Umbilical cord (tissue), 2 donors: ENCODE measurements around the gene ZNF536. TPM values are rescaled to one million over a fixed set of nuclear protein-coding genes. Genes with fewer than 3 reads are reported as not detected.
"Not testable (repeated sequence)": the region's sequence is repeated elsewhere in the genome, so short reads cannot be mapped to it uniquely, and the experiment has no call there.

Experiments used
- DNase-seq: peaks from one replicate; pipeline ENCODE4 v3.0.0-alpha.2; 2015; ENCODE audit warnings: low spot score
- total RNA-seq: library from RNA; depleted of rRNA; stranded (reverse); fragments of >200 nt; gene quantifications from one replicate; pipeline ENCODE4 v1.2.3, GENCODE V29; 2014; ENCODE audit warnings: low replicate concordance; ENCODE audit not compliant: insufficient read depth

ZNF536 gene
- total RNA-seq, 1 donor from 2014 or later, result 4.6 TPM

DNA sequence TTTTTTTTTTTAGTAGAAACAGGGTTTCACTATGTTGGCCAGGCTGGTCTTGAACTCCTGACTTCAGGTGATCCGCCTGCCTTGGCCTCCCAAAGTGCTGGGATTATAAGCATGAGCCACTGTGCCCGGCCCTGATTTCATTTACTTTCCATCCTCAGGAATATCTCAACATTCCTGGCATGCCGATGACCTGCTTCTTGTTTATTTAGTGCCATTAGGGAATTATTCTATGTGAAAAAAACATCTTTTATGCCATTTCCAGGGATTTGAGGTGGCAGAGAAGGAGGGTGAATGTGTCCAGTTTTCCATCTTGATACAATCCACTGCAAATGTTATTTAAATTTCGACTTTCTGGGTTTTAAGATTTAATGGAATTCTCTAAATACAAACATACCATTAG is 45.0 kb downstream of the ZNF536 start:
- not testable (repeated sequence) for DNase-seq

DNA sequence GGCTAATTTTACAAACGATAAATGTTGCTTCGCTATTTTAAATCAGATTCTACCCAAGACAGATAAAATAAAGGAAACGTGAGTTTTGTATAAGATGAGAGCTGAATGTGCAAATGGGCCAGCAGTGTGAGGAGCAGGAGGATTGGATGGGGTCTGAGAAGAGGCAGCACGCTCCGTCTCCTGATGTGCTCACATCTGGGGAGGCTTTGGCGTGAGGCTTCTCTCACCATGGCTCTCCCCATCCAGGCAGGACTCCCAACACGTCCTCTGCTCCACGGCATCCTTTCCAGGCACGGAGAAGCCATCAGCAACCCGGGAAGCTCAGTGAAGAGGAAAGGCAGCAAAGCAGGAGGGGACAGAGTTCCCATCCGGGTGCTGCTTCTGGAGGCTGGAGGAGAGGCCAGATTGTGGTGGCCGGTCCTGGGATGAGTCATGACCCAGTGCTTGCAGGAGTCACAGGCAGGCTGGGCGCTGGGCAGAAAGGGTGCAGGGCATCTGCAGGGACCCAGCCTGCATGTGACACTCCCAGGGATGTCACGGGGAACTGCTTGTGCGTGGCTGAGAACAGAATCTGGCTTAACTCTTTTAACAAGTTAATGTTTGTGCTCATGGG is 47.5 kb downstream of the ZNF536 start:
- no peak for DNase-seq

DNA sequence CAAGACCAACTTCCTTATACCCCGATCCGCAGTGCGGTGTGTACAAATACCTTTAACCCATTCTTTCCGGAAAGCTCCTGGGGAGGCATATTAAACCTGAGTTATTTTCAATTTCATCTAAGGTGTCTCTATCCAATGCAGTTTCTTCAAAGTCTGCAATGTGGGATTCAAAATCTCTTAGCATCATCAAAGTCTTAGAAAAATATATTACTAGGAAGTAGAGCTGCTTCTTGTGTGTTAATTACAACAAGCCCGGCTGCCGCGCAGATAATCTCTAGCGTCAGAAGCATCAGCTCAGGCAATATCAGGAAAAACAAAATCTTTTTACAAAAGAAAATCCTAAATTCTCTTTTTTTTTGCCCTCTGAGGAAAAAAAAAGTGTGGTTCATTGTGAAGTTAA is 48.1 kb downstream of the ZNF536 start:
- DNase-seq, result no peak

- no peak for DNase-seq
Observed at GRCh38 chr19:30420881-30421280, 48.7 kb downstream of the ZNF536 start.

DNA sequence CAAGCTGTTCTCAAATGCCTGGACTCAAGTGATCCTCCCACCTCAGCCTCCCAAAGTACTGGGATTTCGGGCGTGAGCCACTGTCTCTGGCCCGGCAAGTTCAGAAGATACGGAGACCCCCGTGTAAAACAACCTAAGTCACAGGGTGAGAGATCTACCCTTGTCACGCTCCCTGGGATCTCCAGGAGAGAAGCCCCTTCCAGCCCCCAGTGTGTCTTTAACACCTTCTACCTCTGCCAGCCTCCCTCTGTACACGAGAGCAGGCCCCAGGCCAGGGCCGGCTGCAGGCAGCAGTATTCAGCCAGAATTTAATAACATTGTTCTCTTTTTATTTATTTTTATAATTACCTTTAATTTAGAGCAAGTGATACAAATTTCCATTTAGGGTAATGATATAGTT is 49.4 kb downstream of the ZNF536 start:
- DNase-seq, result no peak

GRCh38 chr19:30423481-30423880 is 51.3 kb downstream of the ZNF536 start:
- DNase-seq, result no peak

DNA sequence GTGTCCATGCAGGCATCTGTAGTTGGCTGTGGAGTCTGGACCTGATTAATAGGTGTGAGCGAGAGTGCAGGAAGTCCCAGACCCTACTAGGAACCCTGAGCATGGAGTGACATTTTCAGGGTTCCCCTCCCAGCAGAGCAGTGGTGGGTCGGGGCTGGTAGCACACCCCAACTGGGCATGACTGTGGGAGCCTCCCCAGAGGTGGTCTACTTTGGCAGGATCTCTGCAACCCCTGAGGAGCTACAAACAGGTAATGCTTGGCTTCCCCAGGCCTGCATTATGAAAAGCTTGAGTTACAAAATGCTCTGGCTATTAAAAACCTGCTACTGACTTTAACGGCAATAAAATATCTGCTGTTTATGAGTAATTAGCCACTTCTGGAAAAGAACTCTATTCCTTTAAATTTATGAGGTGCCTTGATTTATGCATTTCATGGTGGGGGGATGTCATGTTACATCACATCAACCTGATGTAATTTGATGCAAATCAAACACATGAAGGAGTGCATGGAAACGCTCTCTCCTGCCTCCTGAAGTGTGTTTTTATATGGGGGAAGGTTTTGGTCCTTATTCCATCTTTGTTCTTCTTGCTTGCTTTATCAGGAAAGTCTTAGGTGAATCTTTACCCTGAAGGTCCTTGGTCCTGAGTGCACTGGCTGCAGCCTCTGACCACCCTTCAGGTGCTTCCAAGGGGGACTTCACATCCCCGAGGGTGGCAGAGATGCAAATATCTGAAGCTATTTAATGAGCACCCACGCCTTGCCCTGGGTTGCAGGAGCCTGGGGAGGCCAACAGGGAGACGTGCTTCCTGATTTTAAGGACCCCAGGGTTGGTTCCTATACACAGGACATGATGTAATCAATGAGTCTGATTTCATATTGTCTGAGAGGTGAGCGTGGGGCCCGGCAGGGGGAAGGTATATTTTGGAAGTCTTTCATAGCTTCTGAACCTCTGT is 54.0 kb downstream of the ZNF536 start:
- no peak for DNase-seq

GRCh38 chr19:30426864-30427263 is 54.7 kb downstream of the ZNF536 start:
- DNase-seq, result no peak

DNA sequence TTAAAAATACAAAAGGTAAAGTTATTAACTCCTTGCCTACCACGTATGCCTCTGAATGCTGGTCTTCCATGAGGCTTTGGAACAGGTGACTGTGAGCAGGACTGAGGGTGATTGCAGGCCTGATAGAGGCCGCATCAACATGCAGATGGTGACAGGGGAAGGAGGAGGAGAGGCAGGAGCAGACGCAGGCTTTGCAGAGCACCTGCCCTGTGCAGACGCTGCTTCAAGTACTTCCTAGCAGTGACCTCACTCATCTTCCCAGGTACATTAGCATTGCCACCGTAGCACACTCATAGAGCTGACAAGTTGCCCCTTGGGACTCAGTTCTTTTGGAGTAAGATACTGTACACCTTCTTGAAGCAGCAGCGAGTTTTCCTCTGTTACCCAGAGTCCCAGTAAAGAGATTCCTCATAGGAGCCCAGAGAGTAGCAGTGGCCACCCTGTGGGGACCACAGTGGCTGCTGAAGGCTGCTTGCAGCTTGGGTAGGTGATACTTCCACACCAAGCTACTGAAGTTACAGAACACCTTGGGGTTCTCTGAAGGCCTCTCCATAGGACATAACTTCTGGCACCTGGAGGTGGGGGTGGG is 56.0 kb downstream of the ZNF536 start:
- no peak for DNase-seq

- no peak for DNase-seq
Observed at GRCh38 chr19:30428844-30429243, 56.7 kb downstream of the ZNF536 start.

DNA sequence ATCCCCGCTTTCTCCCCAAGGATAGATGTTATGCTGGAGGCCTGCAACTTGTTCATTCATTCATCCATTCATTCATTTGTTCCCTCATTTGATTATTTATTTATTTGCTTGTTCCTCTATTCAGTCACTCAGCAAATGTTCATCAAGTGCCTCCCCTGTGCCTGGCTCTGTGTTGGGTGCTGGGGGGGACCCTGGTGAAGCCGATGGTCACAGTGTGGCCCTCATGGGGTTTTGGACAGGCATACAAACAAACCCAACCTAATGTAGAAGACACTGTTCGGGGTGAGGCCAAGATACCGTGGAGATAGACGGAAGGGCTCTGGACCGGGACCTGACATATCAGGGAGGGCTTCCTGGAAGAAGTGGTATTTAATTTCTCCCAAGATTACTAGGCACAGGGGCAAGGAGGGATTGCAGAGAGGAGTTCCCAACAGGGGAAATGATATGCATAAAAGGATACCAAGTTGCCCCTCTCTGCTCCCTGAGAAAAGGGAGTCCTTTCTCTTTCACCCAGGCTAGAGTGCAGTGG is 58.1 kb downstream of the ZNF536 start:
- DNase-seq, result no peak

- no peak for DNase-seq
Observed at GRCh38 chr19:30431591-30431990, 59.4 kb downstream of the ZNF536 start.

GRCh38 chr19:30434797-30435594 is 62.8 kb downstream of the ZNF536 start:
- DNase-seq, result no peak

DNA sequence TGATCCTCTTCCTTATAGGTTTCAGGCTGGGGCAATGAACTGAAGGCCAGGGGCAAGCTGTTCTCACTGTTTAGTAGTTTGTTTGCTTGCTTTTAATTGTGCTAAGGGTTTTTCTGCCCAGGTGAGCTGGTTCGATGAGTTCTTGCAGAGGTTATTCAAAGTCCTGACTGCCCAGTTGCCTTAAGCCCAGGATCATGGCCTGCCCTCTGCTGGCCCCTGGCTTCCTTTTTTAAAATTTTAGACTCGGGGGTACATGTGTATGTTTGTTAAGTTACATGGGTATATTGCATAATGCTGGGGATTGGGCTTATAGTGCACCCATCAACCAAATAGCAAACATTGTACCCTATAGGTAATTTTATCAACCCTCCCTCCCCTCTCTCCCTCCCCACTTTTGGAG is 65.7 kb downstream of the ZNF536 start:
- DNase-seq, result no peak

GRCh38 chr19:30439310-30439709 is 67.1 kb downstream of the ZNF536 start:
- DNase-seq, result no peak

GRCh38 chr19:30441011-30441410 is 68.8 kb downstream of the ZNF536 start:
- DNase-seq, result no peak

- DNase-seq, result no peak
Observed at GRCh38 chr19:30442674-30443073, 70.5 kb downstream of the ZNF536 start.

DNA sequence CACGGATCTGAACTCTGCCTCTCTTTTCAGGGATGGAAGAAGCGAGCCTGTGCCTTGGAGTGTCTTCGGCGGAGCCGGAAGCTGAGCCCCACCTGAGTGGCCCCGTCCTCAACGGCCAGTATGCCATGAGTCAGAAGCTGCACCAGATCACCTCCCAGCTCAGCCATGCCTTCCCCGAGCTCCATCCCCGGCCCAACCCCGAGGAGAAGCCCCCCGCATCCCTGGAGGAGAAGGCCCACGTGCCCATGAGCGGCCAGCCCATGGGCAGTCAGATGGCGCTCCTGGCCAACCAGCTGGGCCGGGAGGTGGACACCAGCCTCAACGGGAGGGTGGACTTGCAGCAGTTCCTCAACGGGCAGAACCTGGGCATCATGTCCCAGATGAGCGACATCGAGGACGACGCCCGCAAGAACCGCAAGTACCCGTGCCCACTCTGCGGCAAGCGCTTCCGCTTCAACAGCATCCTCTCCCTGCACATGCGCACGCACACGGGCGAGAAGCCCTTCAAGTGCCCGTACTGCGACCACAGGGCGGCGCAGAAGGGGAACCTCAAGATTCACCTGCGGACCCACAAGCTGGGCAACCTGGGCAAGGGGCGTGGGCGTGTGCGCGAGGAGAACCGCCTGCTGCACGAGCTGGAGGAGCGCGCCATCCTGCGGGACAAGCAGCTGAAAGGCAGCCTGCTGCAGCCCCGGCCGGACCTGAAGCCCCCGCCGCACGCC is 71.5 kb downstream of the ZNF536 start:
- no peak for DNase-seq

GRCh38 chr19:30444253-30444671 is 72.1 kb downstream of the ZNF536 start:
- no peak for DNase-seq

GRCh38 chr19:30444686-30445232 is 72.6 kb downstream of the ZNF536 start:
- no peak for DNase-seq

GRCh38 chr19:30445385-30445784 is 73.2 kb downstream of the ZNF536 start:
- no peak for DNase-seq
